ENCODE results near the gene LRG1. TPM values are rescaled to one million over a fixed set of nuclear protein-coding genes. Genes with fewer than 3 reads are reported as not detected.
A peak's percentile ranks its signal among the peaks of the same experiment; 100 is the strongest.
"Not testable (repeated sequence)": the region's sequence is repeated elsewhere in the genome, so short reads cannot be mapped to it uniquely, and the experiment has no call there.

LRG1 gene
- total RNA-seq, 1 experiment from 2014 or later: 0.38 TPM

- H3K9me3 ChIP-seq (replicated peaks); H3K27me3 ChIP-seq; DNase-seq; H3K27ac ChIP-seq; H3K4me3 ChIP-seq: not testable (repeated sequence)
- Histone ChIP-seq H3K36me3 (peaks cover 16% of the 10 kb centered on the region), H3K4me1 (peaks cover 19% of the 10 kb centered on the region)
These were observed 22.2 kb upstream of the LRG1 start for GRCh38 chr19:4562085-4562484.

DNA sequence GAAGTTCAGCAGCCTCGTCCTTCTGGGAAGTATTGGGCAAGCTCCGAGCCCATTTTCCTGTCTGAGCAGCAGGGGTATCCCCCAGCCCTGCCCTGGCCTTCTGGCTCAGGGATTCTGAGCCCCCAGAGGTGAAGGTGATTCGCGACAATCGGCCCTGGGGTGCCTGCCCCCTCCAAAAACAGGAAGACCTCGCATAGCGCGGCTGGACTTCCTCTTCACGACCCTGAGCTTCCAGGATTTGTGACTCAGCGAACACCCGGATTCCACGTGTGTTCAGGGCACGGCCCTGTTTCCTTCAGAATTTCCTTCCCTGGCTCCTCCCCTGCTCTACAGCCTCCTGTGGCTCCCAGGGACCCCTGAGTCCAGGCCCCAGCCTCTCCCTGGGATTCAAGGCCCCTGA is 19.7 kb upstream of the LRG1 start, which contains the start of gene SEMA6B:
TSS of gene SEMA6B (minus strand) at position 116 of the 400 bp plus-strand sequence. CDS start 1,227 bp downstream, outside the sequence.
- Histone ChIP-seq H3K4me3 (no peak within 1 kb of the TSS), H3K9me3 (replicated peaks) (no peaks in the 10 kb centered on the region), H3K36me3 (peaks cover 37% of the 10 kb centered on the region), H3K4me1 (no peaks in the 10 kb centered on the region), H3K27me3 (no peaks in the 10 kb centered on the region), H3K27ac (no peak within 1 kb of the TSS)
- no peak for DNase-seq

- Histone ChIP-seq H3K4me3 (no peak overlapping the region), H3K27me3 (no peaks in the 10 kb centered on the region), H3K9me3 (replicated peaks) (no peaks in the 10 kb centered on the region), H3K36me3 (peaks cover 46% of the 10 kb centered on the region), H3K4me1 (no peaks in the 10 kb centered on the region), H3K27ac (no peak overlapping the region)
- no peak for DNase-seq
These were observed 18.4 kb upstream of the LRG1 start for GRCh38 chr19:4557971-4558941.

DNA sequence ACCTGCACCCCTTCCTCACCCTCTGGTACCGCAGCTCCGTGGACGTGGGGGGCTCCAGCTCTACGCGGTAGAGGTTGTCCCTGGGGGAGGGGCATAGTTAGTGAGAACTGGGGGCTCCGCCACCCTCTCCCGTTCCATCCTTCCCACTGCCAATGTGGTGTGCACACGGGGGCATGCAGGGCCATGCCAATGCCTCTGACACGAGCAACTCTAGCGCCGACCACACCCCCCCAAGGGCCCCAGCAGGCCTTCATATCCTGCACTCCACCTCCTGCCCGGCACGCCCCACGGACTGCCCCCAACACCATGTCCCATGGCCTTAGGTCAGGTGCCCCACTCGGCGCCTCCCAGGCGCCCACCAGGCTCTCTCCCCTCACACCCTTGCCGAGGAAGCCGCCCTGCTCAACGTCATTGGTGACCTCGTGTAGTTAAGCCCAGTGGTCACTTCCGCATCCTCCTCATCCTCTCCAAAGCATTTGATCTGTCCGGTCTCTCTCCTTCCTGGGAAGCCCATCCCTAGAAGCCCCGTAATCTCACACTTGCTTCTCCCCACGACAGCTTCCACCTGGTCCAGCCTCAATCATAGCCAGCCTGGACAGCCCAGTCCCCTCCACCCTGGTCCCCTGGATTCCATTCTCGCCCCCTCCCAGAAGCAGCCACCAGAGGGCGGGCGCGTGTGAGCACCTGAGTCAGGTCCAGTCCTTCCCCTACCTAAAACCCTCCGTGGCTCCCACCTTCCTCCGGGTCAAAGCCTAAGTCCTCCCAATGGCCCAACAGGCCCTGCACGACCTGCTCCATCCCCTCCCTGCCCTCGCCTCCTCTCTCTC is 17.5 kb upstream of the LRG1 start:
- DNase-seq: no peak
- peaks cover 53% of the 10 kb centered on the region for H3K36me3 ChIP-seq
- no peak overlapping the region for H3K4me3 ChIP-seq
- H3K27ac ChIP-seq: no peak overlapping the region
- H3K27me3 ChIP-seq: no peaks in the 10 kb centered on the region
- no peaks in the 10 kb centered on the region for H3K4me1 ChIP-seq
- no peaks in the 10 kb centered on the region for H3K9me3 ChIP-seq (replicated peaks)

DNA sequence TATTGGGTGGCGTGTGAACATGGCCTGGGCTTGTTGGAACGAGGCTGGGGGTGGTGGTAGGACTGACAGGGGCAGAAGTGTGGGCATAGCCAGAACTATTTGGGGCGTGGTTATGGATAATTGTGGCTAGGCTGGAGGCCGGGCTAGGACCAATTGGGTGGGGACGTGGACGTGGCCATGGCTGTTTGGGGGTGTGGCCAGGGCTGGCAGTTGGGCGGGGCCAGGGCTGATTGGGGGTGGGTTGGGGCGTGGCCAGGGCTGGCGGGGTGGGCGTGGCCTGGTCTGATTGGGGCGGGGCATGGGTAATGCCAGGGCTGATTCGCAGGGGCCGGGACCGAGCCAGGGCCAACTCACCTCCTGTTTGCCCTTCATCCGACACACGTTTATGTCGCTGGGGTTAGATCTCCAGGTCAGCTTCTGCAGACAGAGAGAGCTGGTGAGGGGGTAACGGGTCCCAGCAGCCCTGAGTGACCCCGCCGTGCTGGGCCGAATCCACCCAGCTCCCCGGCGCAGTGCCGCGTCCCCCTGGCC is 16.8 kb upstream of the LRG1 start:
- H3K36me3 ChIP-seq: peaks cover 60% of the 10 kb centered on the region
- DNase-seq: peak; percentile 65 to 69
- no peaks in the 10 kb centered on the region for H3K4me1 ChIP-seq
- no peaks in the 10 kb centered on the region for H3K9me3 ChIP-seq (replicated peaks)
- H3K27ac ChIP-seq: no peak overlapping the region
- H3K27me3 ChIP-seq: no peaks in the 10 kb centered on the region
- no peak overlapping the region for H3K4me3 ChIP-seq

DNA sequence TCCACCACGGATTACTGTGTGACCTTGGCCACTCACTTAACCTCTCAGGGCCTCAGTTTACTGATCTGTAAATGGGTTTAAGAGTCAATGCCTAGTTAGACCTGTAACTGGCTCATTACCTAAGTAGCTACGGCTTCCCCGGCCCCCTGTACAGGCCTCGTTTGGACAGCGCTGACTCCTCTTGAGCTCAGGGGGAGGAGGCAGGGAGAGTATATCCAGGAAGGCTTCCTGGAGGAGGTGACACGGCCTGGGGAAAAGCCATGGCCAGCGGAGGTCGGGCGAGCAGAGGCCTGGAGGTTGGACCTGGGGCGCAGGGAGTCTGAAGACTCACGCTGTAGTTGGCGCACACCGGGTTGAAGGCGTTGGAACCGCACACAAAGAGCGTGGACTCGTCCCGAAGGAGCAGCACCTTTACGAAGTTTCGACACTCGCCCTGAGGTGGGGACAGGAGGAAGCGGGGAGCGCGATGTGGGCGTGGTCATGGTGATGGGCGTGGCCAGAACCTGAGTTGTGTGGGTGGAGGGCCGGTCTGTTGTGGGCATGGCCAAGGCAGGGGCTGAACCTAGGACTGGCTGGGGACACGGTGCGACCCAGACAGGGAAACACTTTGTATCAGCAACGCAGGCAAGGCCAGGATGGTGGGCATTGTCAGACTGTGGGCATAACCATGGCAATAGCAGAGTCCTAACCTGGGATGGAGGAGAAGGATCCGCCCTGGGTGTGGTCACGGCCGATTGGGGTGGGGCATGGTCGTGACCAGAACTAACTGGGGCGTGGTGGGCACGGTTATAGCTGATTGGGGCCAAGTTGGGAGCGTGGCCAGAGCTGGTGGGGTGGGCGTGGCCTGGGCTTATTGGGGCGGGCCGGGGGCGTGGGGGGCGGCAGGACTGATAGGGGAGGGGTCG is 16.1 kb upstream of the LRG1 start:
- DNase-seq: no peak
- Histone ChIP-seq H3K27me3 (no peaks in the 10 kb centered on the region), H3K9me3 (replicated peaks) (no peaks in the 10 kb centered on the region), H3K4me3 (no peak overlapping the region), H3K27ac (no peak overlapping the region), H3K4me1 (no peaks in the 10 kb centered on the region), H3K36me3 (peaks cover 65% of the 10 kb centered on the region)

- Histone ChIP-seq H3K36me3 (peaks cover 75% of the 10 kb centered on the region), H3K27me3 (no peaks in the 10 kb centered on the region), H3K4me1 (no peaks in the 10 kb centered on the region), H3K4me3 (no peak overlapping the region), H3K9me3 (replicated peaks) (no peaks in the 10 kb centered on the region), H3K27ac (no peak overlapping the region)
- no peak for DNase-seq
These were observed 14.9 kb upstream of the LRG1 start for GRCh38 chr19:4554717-4555116.

DNA sequence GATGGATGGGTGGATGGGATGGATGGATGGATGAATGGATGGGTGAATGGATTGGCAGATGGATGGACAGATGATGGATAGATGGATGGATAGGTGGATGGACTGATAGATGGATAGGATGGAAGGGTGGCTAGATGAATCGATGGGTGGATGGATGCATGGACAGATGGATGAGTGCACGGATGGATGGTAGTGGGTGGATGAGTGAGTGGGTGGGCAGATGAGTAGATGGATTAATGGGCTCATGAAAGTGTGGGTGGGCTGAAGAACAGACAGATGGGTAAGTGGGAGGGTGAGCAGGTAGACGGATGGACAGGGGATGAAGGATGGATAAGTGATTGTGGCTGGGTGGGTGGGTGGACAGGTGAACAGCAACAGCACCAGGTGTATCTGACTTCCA is 13.9 kb upstream of the LRG1 start:
- no peak for DNase-seq
- Histone ChIP-seq H3K4me3 (no peak overlapping the region), H3K27ac (no peak overlapping the region), H3K4me1 (no peaks in the 10 kb centered on the region), H3K36me3 (peaks cover 79% of the 10 kb centered on the region), H3K9me3 (replicated peaks) (no peaks in the 10 kb centered on the region), H3K27me3 (no peaks in the 10 kb centered on the region)

- Histone ChIP-seq H3K4me1 (no peaks in the 10 kb centered on the region), H3K27me3 (no peaks in the 10 kb centered on the region), H3K4me3 (no peak overlapping the region), H3K36me3 (peaks cover 81% of the 10 kb centered on the region), H3K9me3 (replicated peaks) (no peaks in the 10 kb centered on the region), H3K27ac (no peak overlapping the region)
- no peak for DNase-seq
These were observed 13.4 kb upstream of the LRG1 start for GRCh38 chr19:4553092-4553695.

- no peaks in the 10 kb centered on the region for H3K4me1 ChIP-seq
- H3K27ac ChIP-seq: no peak overlapping the region
- no peaks in the 10 kb centered on the region for H3K9me3 ChIP-seq (replicated peaks)
- DNase-seq: no peak
- H3K27me3 ChIP-seq: no peaks in the 10 kb centered on the region
- H3K4me3 ChIP-seq: no peak overlapping the region
- peaks cover 82% of the 10 kb centered on the region for H3K36me3 ChIP-seq
These were observed 12.6 kb upstream of the LRG1 start for GRCh38 chr19:4552525-4552819.

- DNase-seq: no peak
- peaks cover 85% of the 10 kb centered on the region for H3K36me3 ChIP-seq
These were observed 10.7 kb upstream of the LRG1 start for GRCh38 chr19:4550479-4551050.

DNA sequence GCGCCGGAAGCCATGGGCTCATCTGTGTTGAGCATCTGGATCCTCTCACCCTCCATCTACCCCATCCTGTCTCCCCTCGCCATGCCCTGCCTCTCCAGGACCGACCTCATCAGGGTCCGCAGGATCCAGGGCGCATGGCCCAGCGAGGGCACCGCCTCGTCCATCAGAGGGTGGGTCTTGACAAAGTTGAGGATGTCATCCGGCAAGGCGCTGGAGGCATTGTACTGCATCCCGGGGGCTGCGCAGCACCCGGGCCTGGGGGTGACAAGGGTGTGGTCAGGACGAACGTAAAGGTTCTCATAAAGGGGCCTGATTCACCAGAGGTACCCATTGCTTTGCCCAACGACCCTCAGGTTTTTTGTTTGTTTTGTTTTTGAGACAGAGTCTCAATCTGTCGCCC is 10.2 kb upstream of the LRG1 start:
- no peaks in the 10 kb centered on the region for H3K27me3 ChIP-seq
- H3K36me3 ChIP-seq: peaks cover 81% of the 10 kb centered on the region
- no peaks in the 10 kb centered on the region for H3K9me3 ChIP-seq (replicated peaks)
- H3K4me1 ChIP-seq: no peaks in the 10 kb centered on the region
- no peak overlapping the region for H3K27ac ChIP-seq
- DNase-seq: no peak
- H3K4me3 ChIP-seq: no peak overlapping the region

More at GRCh38 chr19:4550479-4551050, 10.7 kb upstream of the LRG1 start:
- H3K9me3 ChIP-seq (replicated peaks): no peaks in the 10 kb centered on the region
- no peak overlapping the region for H3K4me3 ChIP-seq
- no peaks in the 10 kb centered on the region for H3K4me1 ChIP-seq
- no peaks in the 10 kb centered on the region for H3K27me3 ChIP-seq
- H3K27ac ChIP-seq: no peak overlapping the region

- Histone ChIP-seq H3K27me3 (no peaks in the 10 kb centered on the region), H3K27ac (no peak overlapping the region), H3K4me3 (no peak overlapping the region), H3K9me3 (replicated peaks) (no peaks in the 10 kb centered on the region), H3K36me3 (peaks cover 74% of the 10 kb centered on the region), H3K4me1 (no peaks in the 10 kb centered on the region)
- DNase-seq: no peak
These were observed 8.4 kb upstream of the LRG1 start for GRCh38 chr19:4548238-4548584.
